ENCODE measurements around the gene KRT32.

- no peak for TF ChIP-seq EZH2 (IDR thresholded peaks at IDR 0.05; ENCODE audit: insufficient read depth, poor library complexity, severe bottlenecking)
- TF ChIP-seq EZH2phosphoT487 (IDR thresholded peaks at IDR 0.05; ENCODE audit: insufficient read depth, low read depth), result no peak
These were observed 33.2 kb downstream of the KRT32 start for GRCh38 chr17:41434005-41434404.

Data from GM23248 (cell line).